Cardiac muscle cell (in vitro differentiated cells and primary cell): ENCODE measurements around the gene PCDHA12. TPM values are rescaled to one million over a fixed set of nuclear protein-coding genes. Genes with fewer than 3 reads are reported as not detected.
"Not testable (repeated sequence)": the region's sequence is repeated elsewhere in the genome, so short reads cannot be mapped to it uniquely, and the experiment has no call there.

Source experiments
- DNase-seq, 2 donors: peaks; one replicate each; pipeline versions ENCODE4 v3.0.0 to v3.0.0-alpha.2; 2010 to 2017; ENCODE audit warnings: low read depth in 1 of 2, low spot score in 1 of 2
- H3K27ac ChIP-seq: fragments of 200-600 bp; sonication (generic); 2 replicates; pipeline ENCODE4 v1.5.1; 2016
- H3K27me3 ChIP-seq: fragments of 200-600 bp; sonication (generic); 2 replicates; pipeline ENCODE4 v1.6.0; 2016; ENCODE audit warnings: control low read depth
- H3K36me3 ChIP-seq: fragments of 200-600 bp; sonication (generic); 2 replicates; pipeline ENCODE4 v1.5.1; 2016; ENCODE audit warnings: control low read depth
- H3K4me1 ChIP-seq: fragments of 200-600 bp; sonication (generic); 2 replicates; pipeline ENCODE4 v1.8.1; 2017; ENCODE audit warnings: low read depth, mild to moderate bottlenecking, mixed run types
- H3K4me3 ChIP-seq: fragments of 200-600 bp; sonication (generic); 2 replicates; pipeline ENCODE4 v1.5.1; 2016; ENCODE audit warnings: mild to moderate bottlenecking
- H3K9me3 ChIP-seq: fragments of 200-600 bp; sonication (generic); 2 replicates; pipeline ENCODE4 v1.5.1; 2017; ENCODE audit warnings: low read depth, mild to moderate bottlenecking, control low read depth
- polyA plus RNA-seq: library from polyadenylated mRNA; unstranded; fragments of >200 nt; fragmentation: Nextera tagmentation; extraction: Ambion mirVana; gene quantifications from 2 replicates; pipeline ENCODE4 v1.2.1, GENCODE V29; 2016
- total RNA-seq: library from RNA; depleted of rRNA; stranded (reverse); fragments of >200 nt; gene quantifications from 2 replicates; pipeline ENCODE4 v1.2.3, GENCODE V29; 2016
- TF ChIP-seq, protein P1 (sequence below): IDR thresholded peaks from 2 replicates; pipeline ENCODE4 v1.5.1; 2012; ENCODE audit warnings: low read depth, mild to moderate bottlenecking, low read length

The PCDHA12 gene, protein sequence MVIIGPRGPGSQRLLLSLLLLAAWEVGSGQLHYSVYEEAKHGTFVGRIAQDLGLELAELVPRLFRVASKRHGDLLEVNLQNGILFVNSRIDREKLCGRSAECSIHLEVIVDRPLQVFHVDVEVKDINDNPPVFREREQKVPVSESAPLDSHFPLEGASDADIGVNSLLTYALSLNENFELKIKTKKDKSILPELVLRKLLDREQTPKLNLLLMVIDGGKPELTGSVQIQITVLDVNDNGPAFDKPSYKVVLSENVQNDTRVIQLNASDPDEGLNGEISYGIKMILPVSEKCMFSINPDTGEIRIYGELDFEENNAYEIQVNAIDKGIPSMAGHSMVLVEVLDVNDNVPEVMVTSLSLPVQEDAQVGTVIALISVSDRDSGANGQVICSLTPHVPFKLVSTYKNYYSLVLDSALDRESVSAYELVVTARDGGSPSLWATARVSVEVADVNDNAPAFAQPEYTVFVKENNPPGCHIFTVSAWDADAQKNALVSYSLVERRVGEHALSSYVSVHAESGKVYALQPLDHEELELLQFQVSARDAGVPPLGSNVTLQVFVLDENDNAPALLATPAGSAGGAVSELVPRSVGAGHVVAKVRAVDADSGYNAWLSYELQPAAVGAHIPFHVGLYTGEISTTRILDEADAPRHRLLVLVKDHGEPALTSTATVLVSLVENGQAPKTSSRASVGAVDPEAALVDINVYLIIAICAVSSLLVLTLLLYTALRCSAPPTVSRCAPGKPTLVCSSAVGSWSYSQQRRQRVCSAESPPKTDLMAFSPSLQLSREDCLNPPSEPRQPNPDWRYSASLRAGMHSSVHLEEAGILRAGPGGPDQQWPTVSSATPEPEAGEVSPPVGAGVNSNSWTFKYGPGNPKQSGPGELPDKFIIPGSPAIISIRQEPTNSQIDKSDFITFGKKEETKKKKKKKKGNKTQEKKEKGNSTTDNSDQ
- total RNA-seq = 9.5 and 10.5 TPM in 2 replicates
- 0.71 and 1.7 TPM in 2 replicates for polyA plus RNA-seq

DNA sequence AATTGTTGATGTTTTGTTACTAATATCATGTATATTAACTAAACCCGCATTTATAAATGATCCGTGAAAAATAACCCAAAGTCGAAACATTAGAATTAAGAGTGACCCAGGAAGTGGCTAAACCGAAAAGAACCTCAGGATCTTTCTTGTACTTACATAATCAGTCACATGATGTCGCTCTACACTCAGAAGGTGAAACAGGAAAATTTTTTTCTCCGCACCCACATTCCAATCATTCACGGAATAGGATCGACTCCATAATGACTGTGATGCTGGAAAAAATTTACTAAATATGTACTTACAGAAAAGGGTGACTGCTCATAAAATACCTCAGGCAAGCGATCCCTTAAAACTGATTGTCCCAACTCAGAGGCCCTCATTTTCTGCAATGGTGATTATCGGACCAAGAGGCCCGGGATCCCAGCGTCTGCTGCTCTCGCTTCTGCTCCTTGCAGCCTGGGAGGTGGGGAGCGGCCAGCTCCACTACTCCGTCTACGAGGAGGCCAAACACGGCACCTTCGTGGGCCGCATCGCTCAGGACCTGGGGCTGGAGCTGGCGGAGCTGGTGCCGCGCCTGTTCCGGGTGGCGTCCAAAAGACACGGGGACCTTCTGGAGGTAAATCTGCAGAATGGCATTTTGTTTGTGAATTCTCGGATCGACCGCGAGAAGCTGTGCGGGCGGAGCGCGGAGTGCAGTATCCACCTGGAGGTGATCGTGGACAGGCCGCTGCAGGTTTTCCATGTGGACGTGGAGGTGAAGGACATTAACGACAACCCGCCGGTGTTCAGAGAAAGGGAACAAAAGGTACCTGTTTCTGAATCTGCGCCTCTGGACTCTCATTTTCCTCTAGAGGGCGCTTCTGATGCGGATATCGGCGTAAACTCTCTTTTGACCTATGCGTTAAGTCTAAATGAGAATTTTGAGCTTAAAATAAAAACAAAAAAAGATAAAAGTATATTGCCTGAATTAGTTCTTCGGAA lies at the start of gene PCDHA12:
Gene PCDHA12 (plus strand): TSS at position 224 of the 981 bp plus-strand sequence. CDS start 165 bp downstream, at position 389.
- TF ChIP-seq, protein P1, sequence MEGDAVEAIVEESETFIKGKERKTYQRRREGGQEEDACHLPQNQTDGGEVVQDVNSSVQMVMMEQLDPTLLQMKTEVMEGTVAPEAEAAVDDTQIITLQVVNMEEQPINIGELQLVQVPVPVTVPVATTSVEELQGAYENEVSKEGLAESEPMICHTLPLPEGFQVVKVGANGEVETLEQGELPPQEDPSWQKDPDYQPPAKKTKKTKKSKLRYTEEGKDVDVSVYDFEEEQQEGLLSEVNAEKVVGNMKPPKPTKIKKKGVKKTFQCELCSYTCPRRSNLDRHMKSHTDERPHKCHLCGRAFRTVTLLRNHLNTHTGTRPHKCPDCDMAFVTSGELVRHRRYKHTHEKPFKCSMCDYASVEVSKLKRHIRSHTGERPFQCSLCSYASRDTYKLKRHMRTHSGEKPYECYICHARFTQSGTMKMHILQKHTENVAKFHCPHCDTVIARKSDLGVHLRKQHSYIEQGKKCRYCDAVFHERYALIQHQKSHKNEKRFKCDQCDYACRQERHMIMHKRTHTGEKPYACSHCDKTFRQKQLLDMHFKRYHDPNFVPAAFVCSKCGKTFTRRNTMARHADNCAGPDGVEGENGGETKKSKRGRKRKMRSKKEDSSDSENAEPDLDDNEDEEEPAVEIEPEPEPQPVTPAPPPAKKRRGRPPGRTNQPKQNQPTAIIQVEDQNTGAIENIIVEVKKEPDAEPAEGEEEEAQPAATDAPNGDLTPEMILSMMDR = no peak
- Histone ChIP-seq H3K27me3 (no peaks in the 10 kb centered on the region), H3K36me3 (no peaks in the 10 kb centered on the region), H3K4me3 (peak within 1 kb of the TSS; percentile 47), H3K27ac (peak within 1 kb of the TSS; percentile 53), H3K9me3 (no peaks in the 10 kb centered on the region), H3K4me1 (no peaks in the 10 kb centered on the region)
- peak in 1 of 2 donors; percentile 66 for DNase-seq

DNA sequence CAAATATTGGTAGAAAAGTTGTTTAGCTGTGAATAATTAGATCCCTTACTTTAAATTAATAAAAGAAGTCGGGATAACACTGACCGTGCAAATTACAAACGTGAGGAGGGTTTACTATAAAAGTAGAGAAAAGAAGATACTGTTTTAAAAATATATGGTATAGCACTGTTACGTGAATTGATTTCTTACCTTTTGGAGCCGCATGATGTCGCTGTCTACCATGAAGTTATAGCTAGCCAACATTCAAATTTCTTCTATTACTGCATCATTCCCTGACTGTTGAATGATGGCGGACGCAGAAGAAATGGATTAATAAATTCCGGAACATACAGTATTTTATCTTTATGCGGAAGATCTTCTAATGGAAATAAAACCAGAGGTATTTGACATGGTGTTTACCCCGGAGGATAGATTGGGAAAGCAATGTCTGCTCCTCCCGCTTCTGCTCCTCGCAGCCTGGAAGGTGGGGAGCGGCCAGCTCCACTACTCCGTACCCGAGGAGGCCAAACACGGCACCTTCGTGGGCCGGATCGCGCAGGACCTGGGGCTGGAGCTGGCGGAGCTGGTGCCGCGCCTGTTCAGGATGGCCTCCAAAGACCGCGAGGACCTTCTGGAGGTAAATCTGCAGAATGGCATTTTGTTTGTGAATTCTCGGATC lies 47.3 kb upstream of the PCDHA12 start, which contains the start of gene PCDHA6:
Gene PCDHA6 (plus strand): TSS at position 257 of the 658 bp plus-strand sequence. CDS start 132 bp downstream, at position 389.
- Histone ChIP-seq H3K4me1 (no peaks in the 10 kb centered on the region), H3K27me3 (no peaks in the 10 kb centered on the region), H3K4me3 (peak within 1 kb of the TSS; percentile 51), H3K36me3 (no peaks in the 10 kb centered on the region), H3K27ac (no peak within 1 kb of the TSS), H3K9me3 (no peaks in the 10 kb centered on the region)
- TF ChIP-seq, protein P1 = no peak
- DNase-seq = peak in 1 of 2 donors; percentile 47

DNA sequence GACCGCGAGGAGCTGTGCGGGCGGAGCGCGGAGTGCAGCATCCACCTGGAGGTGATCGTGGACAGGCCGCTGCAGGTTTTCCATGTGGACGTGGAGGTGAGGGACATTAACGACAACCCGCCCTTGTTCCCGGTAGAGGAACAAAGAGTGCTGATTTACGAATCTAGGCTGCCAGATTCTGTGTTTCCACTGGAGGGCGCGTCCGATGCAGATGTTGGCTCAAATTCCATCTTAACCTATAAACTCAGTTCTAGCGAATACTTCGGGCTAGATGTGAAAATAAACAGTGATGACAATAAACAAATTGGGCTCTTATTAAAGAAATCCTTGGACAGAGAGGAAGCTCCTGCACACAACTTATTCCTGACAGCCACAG lies 46.8 kb upstream of the PCDHA12 start:
- Histone ChIP-seq H3K36me3 (no peaks in the 10 kb centered on the region), H3K27me3 (no peaks in the 10 kb centered on the region), H3K9me3 (no peaks in the 10 kb centered on the region), H3K4me3 (peak overlapping the region; percentile 51), H3K27ac (no peak overlapping the region), H3K4me1 (no peaks in the 10 kb centered on the region)
- DNase-seq = peak in 1 of 2 donors; percentile 31
- TF ChIP-seq, protein P1 = no peak

DNA sequence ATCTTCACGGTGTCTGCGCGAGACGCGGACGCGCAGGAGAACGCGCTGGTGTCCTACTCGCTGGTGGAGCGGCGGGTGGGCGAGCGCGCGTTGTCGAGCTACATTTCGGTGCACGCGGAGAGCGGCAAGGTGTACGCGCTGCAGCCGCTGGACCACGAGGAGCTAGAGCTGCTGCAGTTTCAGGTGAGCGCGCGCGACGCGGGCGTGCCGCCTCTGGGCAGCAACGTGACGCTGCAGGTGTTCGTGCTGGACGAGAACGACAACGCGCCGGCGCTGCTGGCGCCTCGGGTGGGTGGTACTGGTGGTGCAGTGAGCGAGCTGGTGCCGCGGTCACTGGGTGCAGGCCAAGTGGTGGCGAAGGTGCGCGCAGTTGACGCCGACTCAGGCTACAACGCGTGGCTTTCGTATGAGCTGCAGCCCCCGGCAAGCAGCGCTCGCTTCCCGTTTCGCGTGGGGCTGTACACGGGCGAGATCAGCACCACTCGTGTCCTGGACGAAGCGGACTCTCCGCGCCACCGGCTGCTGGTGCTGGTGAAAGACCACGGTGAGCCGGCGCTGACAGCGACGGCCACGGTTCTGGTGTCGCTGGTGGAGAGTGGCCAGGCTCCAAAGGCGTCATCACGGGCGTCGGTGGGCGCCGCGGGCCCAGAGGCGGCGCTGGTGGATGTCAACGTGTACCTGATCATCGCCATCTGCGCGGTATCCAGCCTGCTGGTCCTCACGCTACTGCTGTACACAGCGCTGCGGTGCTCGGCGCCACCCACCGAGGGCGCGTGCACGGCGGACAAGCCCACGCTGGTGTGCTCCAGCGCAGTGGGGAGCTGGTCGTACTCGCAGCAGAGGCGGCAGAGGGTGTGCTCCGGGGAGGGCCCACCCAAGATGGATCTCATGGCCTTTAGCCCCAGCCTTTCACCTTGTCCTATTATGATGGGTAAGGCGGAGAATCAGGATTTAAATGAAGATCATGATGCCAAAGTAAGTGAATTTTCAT lies 45.3 kb upstream of the PCDHA12 start:
- H3K4me3 ChIP-seq, DNase-seq, H3K4me1 ChIP-seq, H3K27me3 ChIP-seq, H3K36me3 ChIP-seq, H3K27ac ChIP-seq, H3K9me3 ChIP-seq: not testable (repeated sequence)
